Prostate gland (tissue), 2 donors: ENCODE results near the gene KIF21B.

Experiments
- POLR2A ChIP-seq: fragments of 450-650 bp; IDR thresholded peaks from one replicate; pipeline ENCODE4 v1.6.1; 2016; ENCODE audit warnings: antibody characterized with exemption, mild to moderate bottlenecking
- POLR2AphosphoS5 ChIP-seq: sonication (generic); formaldehyde crosslinking; IDR thresholded peaks from one replicate; pipeline ENCODE4 v1.6.1; 2017; ENCODE audit warnings: antibody characterized with exemption
- TF ChIP-seq, protein P1 (sequence below), 4 experiments: fragments of 200-600 bp in 2 of 4; fragments of 450-650 bp in 2 of 4; sonication (generic) in 2 of 4; IDR thresholded peaks; 1 replicate in 3 of 4; 2 replicates in 1 of 4; pipeline ENCODE4 v1.5.1; 2016 to 2019; ENCODE audit warnings: antibody characterized with exemption in 4 of 4, mild to moderate bottlenecking in 2 of 4, moderate library complexity in 2 of 4

DNA sequence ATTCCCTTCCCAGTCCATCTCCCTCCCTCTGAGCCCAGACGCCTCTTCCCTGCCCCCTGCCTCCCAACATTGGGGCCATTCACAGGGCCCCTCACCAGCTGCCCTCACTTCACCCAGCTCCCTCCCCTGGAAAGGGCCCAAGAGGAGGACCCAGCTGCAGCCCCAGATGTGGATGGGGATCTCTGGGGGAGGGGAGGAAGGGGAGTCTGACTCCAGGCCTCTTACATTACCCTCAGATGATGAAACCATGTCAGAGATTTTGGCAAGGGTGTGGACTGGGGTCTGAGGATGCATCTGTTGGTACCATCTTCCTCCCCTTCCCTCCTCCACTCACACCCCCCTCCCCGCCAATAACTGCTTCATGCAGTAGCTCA lies 1.1 kb upstream of the KIF21B start:
- TF ChIP-seq, protein P1, sequence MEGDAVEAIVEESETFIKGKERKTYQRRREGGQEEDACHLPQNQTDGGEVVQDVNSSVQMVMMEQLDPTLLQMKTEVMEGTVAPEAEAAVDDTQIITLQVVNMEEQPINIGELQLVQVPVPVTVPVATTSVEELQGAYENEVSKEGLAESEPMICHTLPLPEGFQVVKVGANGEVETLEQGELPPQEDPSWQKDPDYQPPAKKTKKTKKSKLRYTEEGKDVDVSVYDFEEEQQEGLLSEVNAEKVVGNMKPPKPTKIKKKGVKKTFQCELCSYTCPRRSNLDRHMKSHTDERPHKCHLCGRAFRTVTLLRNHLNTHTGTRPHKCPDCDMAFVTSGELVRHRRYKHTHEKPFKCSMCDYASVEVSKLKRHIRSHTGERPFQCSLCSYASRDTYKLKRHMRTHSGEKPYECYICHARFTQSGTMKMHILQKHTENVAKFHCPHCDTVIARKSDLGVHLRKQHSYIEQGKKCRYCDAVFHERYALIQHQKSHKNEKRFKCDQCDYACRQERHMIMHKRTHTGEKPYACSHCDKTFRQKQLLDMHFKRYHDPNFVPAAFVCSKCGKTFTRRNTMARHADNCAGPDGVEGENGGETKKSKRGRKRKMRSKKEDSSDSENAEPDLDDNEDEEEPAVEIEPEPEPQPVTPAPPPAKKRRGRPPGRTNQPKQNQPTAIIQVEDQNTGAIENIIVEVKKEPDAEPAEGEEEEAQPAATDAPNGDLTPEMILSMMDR (IDR thresholded peaks at IDR 0.05): no peak
- TF ChIP-seq POLR2A: no peak
- no peak for TF ChIP-seq POLR2AphosphoS5
